ENCODE data around the gene TLE5. TPM values are rescaled to one million over a fixed set of nuclear protein-coding genes. Genes with fewer than 3 reads are reported as not detected.

TLE5 gene
- total and polyA plus RNA-seq, 2 donors (not counting 3 experiments of a cell fraction or from before 2014, with no cell fraction given) = 393 to 574 TPM

GRCh38 chr19:3029065-3029923 is 33.0 kb downstream of the TLE5 start, which contains the start of gene TLE2:
Gene TLE2 (minus strand): TSS chr19:3029280. CDS start chr19:3028904, 376 bp downstream.
- Histone ChIP-seq H3K4me3 (replicated peaks in 1 of 3; ENCODE audit: insufficient read depth in 1 of 3, low read depth in 1 of 3, low read length in 3 of 3) (peak within 1 kb of the TSS; percentile 63 to 84 (median 81)), H3K9me3 (replicated peaks; ENCODE audit: control insufficient read depth, insufficient read depth, low read length) (no peaks in the 10 kb centered on the region)

More at GRCh38 chr19:3029065-3029923, 33.0 kb downstream of the TLE5 start, which contains the start of gene TLE2:
- peak; percentile 25 for DNase-seq (ENCODE audit: low read depth, low spot score)
- Histone ChIP-seq H3K36me3 (ENCODE audit: control insufficient read depth in 2 of 2, extremely low read depth in 1 of 2, insufficient read depth in 2 of 2, low read length in 2 of 2) (no peaks in the 10 kb centered on the region), H3K27ac (ENCODE audit: insufficient read depth, low read depth, low read length) (no peak within 1 kb of the TSS), H2AFZ (ENCODE audit: low read depth, low read length) (peak within 1 kb of the TSS; percentile 62), H3K9me1 (replicated peaks; ENCODE audit: control insufficient read depth, extremely low read depth, insufficient read depth, low read length) (no peaks in the 10 kb centered on the region), H3K9ac (replicated peaks; ENCODE audit: extremely low read depth, insufficient read depth, low read length) (peak within 1 kb of the TSS; percentile 57), H3K4me2 (ENCODE audit: insufficient read depth, low read length) (peak within 1 kb of the TSS; percentile 51), H3K4me1 (ENCODE audit: control insufficient read depth, extremely low read depth, insufficient read depth, low read length) (peaks cover 2% of the 10 kb centered on the region), H3K27me3 (ENCODE audit: control insufficient read depth in 2 of 2, insufficient read depth in 2 of 2, low read length in 2 of 2) (peaks cover 1 to 8% of the 10 kb centered on the region in 2 experiments), H3K79me2 (ENCODE audit: control insufficient read depth, insufficient read depth, low read length) (no peaks in the 10 kb centered on the region), H4K20me1 (replicated peaks; ENCODE audit: control insufficient read depth, extremely low read depth, insufficient read depth, low read length) (no peaks in the 10 kb centered on the region)
- no TSS peak for BruUV-seq (replicated peaks)
- POLR2A ChIA-PET = no interaction called here
- CTCF ChIA-PET = interaction anchor here (0.9 to 3.2 kb wide), 2 partner anchors 8 to 12 kb away, joined by 3 to 11 read pairs; no protein-coding TSS in a partner anchor
- FAIRE-seq = peak; percentile 43
- TF ChIP-seq POLR2AphosphoS5 (IDR thresholded peaks at IDR 0.05; ENCODE audit: insufficient read depth, low read depth, low read length) (no peak), MAX (IDR thresholded peaks at IDR 0.05; ENCODE audit: insufficient read depth, insufficient read length) (no peak), EZH2 (IDR thresholded peaks at IDR 0.05; ENCODE audit: borderline replicate concordance, low read depth, low read length, severe bottlenecking) (no peak), CTCF (IDR thresholded peaks at IDR 0.05; ENCODE audit: extremely low read depth in 1 of 2, insufficient read depth in 1 of 2, low read depth in 1 of 2, low read length in 2 of 2) (peak in 1 of 2 donors; percentile 2), JUN (IDR thresholded peaks at IDR 0.05; ENCODE audit: borderline replicate concordance, insufficient read depth, insufficient read length, low read depth) (no peak), MYC (IDR thresholded peaks at IDR 0.05; ENCODE audit: low read depth, low read length) (no peak)
- intact Hi-C loops (cut with micrococcal nuclease) = no loop called here
- dilution Hi-C loops (cut with MboI; ENCODE audit: extremely low pct_ligation_motif_present, low sequenced_read_pairs) = no loop called here

All from endothelial cell of umbilical vein (primary cell).